ENCODE results near the gene C3AR1. TPM values are rescaled to one million over a fixed set of nuclear protein-coding genes. Genes with fewer than 3 reads are reported as not detected.

The C3AR1 gene
- total RNA-seq, 2 donors from 2014 or later, result 21.2 to 25.5 TPM

DNA sequence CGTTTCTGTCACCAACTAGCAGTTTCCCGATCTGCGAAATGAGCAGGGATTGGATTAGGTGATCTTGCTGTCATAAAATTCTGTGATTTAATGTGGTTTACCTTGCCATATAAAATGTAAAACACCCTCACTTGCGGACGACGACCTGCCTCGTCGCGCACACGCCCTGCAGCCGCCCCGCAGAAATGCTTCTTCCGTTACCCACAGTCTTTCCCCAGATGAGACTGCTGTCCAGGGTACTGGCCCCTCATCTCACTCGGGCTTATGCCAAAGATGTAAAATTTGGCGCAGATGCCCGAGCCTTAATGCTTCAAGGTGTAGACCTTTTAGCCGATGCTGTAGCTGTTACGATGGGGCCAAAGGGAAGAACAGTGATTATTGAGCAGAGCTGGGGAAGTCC is 51.3 kb downstream of the C3AR1 start:
- Histone ChIP-seq H3K9me3 (no peaks in the 10 kb centered on the region), H3K36me3 (no peaks in the 10 kb centered on the region), H3K27me3 (replicated peaks; ENCODE audit: insufficient read depth) (peaks cover 3% of the 10 kb centered on the region), H3K4me3 (no peak overlapping the region), H3K27ac (no peak overlapping the region), H3K4me1 (ENCODE audit: control insufficient read depth in 1 of 2, low read depth in 2 of 2) (peaks cover 6 to 14% of the 10 kb centered on the region in 2 donors)
- ATAC-seq (ENCODE audit: insufficient number of reproducible peaks, low FRiP score, low read depth) (no peak), DNase-seq (ENCODE audit: low spot score) (no peak)
- TF ChIP-seq, protein P1, sequence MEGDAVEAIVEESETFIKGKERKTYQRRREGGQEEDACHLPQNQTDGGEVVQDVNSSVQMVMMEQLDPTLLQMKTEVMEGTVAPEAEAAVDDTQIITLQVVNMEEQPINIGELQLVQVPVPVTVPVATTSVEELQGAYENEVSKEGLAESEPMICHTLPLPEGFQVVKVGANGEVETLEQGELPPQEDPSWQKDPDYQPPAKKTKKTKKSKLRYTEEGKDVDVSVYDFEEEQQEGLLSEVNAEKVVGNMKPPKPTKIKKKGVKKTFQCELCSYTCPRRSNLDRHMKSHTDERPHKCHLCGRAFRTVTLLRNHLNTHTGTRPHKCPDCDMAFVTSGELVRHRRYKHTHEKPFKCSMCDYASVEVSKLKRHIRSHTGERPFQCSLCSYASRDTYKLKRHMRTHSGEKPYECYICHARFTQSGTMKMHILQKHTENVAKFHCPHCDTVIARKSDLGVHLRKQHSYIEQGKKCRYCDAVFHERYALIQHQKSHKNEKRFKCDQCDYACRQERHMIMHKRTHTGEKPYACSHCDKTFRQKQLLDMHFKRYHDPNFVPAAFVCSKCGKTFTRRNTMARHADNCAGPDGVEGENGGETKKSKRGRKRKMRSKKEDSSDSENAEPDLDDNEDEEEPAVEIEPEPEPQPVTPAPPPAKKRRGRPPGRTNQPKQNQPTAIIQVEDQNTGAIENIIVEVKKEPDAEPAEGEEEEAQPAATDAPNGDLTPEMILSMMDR (IDR thresholded peaks at IDR 0.05), result no peak

DNA sequence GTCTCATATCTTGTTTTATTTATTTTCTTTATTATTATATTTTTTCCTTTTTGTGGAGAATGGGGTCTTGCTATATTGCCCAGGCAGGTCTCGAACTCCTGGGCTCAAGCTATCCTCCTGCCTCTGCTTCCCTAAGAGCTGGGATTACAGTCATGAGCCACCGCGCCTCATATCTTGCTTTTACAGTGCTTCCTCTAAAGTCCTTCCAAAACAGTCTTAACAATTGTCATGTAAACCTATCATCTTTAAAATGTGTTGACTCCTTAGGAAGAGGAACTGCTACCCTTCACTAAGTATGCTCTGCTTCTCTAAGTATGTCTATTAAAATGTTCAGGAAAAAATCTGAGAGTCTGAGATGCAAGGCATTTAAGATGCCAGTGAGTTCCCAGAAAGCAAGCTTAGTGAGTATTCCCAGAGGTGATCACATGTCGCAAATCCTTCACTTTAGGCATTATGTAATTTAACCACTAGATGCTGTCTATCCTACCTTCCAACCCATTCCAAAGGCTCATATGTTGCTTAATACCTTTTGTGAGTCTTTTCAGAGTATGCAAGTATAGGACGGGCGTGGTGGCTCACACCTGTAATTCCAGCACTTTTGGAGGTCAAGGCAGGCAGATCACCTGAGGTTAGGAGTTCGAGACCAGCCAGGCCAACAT is 53.4 kb downstream of the C3AR1 start:
- Histone ChIP-seq H3K9me3 (no peaks in the 10 kb centered on the region), H3K27me3 (replicated peaks; ENCODE audit: insufficient read depth) (peaks cover 3% of the 10 kb centered on the region)
- ATAC-seq (ENCODE audit: insufficient number of reproducible peaks, low FRiP score, low read depth), result no peak

DNA sequence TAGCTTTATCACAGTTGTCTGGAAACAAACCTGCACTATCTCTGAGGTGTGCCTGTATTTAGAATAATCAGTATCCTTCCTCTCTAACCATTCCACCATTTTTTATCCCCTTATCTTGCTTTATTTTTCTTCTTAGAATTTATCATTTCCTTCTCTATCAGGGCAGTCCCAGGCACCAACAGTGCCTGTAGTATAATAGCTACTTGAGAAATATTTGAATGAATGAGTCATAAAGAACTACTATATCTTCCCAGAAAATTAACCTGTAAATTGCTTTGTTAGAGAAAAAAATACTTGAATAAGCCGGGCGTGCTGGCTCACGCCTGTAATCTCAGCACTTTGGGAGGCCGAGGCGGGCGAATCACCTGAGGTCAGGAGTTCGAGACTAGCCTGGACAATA is 54.8 kb downstream of the C3AR1 start:
- Histone ChIP-seq H3K36me3 (no peaks in the 10 kb centered on the region), H3K4me3 (no peak overlapping the region), H3K27ac (no peak overlapping the region), H3K4me1 (ENCODE audit: control insufficient read depth in 1 of 2, low read depth in 2 of 2) (no peaks in the 10 kb centered on the region), H3K27me3 (replicated peaks; ENCODE audit: insufficient read depth) (no peaks in the 10 kb centered on the region), H3K9me3 (no peaks in the 10 kb centered on the region)
- no peak for ATAC-seq (ENCODE audit: insufficient number of reproducible peaks, low FRiP score, low read depth)
- TF ChIP-seq, protein P1 (IDR thresholded peaks at IDR 0.05), result no peak
- DNase-seq (ENCODE audit: low spot score), result no peak

More for the DNA sequence above, 53.4 kb downstream of the C3AR1 start:
- Histone ChIP-seq H3K36me3 (no peaks in the 10 kb centered on the region), H3K4me1 (ENCODE audit: control insufficient read depth in 1 of 2, low read depth in 2 of 2) (peaks cover 0 to under 1% of the 10 kb centered on the region in 2 donors), H3K4me3 (no peak overlapping the region), H3K27ac (no peak overlapping the region)
- TF ChIP-seq, protein P1 (IDR thresholded peaks at IDR 0.05), result no peak
- no peak for DNase-seq (ENCODE audit: low spot score)

Other genes starting within 250 kb of the C3AR1 start
- not detected for gene SLC2A14, start 193.4 kb downstream of the C3AR1 start, total RNA-seq
- gene SLC2A3, start 130.2 kb downstream of the C3AR1 start, total RNA-seq, result 100 to 1,000 TPM in 1 of 2 donors, 10 to 100 TPM in 1; 47.7 to 136 TPM
- gene FOXJ2, start 33.6 kb downstream of the C3AR1 start, total RNA-seq, result 10 to 100 TPM; 25.7 to 29.6 TPM
- gene NECAP1, start 15.9 kb upstream of the C3AR1 start, total RNA-seq, result 10 to 100 TPM; 21.7 to 50.2 TPM
- gene CLEC4A, start 57.3 kb upstream of the C3AR1 start, total RNA-seq, result 1 to 10 TPM; 4.2 to 5.1 TPM
- gene ZNF705A, start 90.7 kb upstream of the C3AR1 start, total RNA-seq, result not detected
- gene FAM90A1, start 161.3 kb upstream of the C3AR1 start, total RNA-seq, result not detected